ENCODE measurements around the gene ACTR3C. TPM values are rescaled to one million over a fixed set of nuclear protein-coding genes. Genes with fewer than 3 reads are reported as not detected.
"Not testable (repeated sequence)": the region's sequence is repeated elsewhere in the genome, so short reads cannot be mapped to it uniquely, and the experiment has no call there.

Gene ACTR3C
- polyA plus RNA-seq, 1 of the 3 experiments (the other 2 are of a cell fraction): 0.35 TPM

GRCh38 chr7:150313367-150313809, 10.0 kb downstream of the ACTR3C start:
- TF ChIP-seq GABPA (IDR thresholded peaks at IDR 0.05; ENCODE audit: low read depth) (no peak), RFX5 (IDR thresholded peaks at IDR 0.05; ENCODE audit: low read length) (no peak), TEAD4 (IDR thresholded peaks at IDR 0.05; ENCODE audit: borderline replicate concordance, insufficient read depth) (no peak)
- Histone ChIP-seq H3K36me3 (replicated peaks in 1 of 2; ENCODE audit: control insufficient read depth in 1 of 2, insufficient read depth in 2 of 2, low read length in 1 of 2) (no peaks in the 10 kb centered on the region), H3K4me1 (ENCODE audit: control insufficient read depth in 1 of 2, insufficient read depth in 2 of 2, low read depth in 1 of 2, low read length in 1 of 2) (no peaks in the 10 kb centered on the region), H3K79me2 (ENCODE audit: insufficient read depth) (no peaks in the 10 kb centered on the region), H2AFZ (ENCODE audit: low read depth) (no peak overlapping the region), H3F3A (replicated peaks; ENCODE audit: insufficient read depth) (no peaks in the 10 kb centered on the region), H3K9ac (no peak overlapping the region), H3K9me2 (no peaks in the 10 kb centered on the region), H3K27ac (ENCODE audit: low read depth in 2 of 2, low read length in 1 of 2) (no peak overlapping the region), H4K20me1 (ENCODE audit: insufficient read depth) (no peaks in the 10 kb centered on the region), H3K4me2 (no peak overlapping the region), H3K27me3 (ENCODE audit: insufficient read depth) (no peaks in the 10 kb centered on the region; the same call in 1 of the 2 replicates), H3K4me3 (ENCODE audit: low read depth in 2 of 2, low read length in 1 of 2) (no peak overlapping the region), H3K9me3 (no peaks in the 10 kb centered on the region)
- ChIA-PET CTCF (interaction anchor here (0.5 to 1.2 kb wide), 2 partner anchors 9 to 739 kb away, joined by 3 to 4 read pairs; partner anchors contain the start of genes ACTR3C and LRRC61), POLR2A (no interaction called here)
- 65% methylated on average over 3 of the region's 3 CpGs for WGBS (ENCODE audit: low lambda C conversion rate)
- no peak for DNase-seq

- POLR2A ChIA-PET, DNase-seq: not testable (repeated sequence)
These were observed 10.5 kb downstream of the ACTR3C start for GRCh38 chr7:150312649-150313366.

GRCh38 chr7:150311711-150312110, 11.6 kb downstream of the ACTR3C start:
- Histone ChIP-seq H3K4me2 (no peak overlapping the region), H3K27me3 (ENCODE audit: insufficient read depth) (no peaks in the 10 kb centered on the region; the same call in 1 of the 2 replicates), H2AFZ (ENCODE audit: low read depth) (no peak overlapping the region), H4K20me1 (ENCODE audit: insufficient read depth) (no peaks in the 10 kb centered on the region), H3K79me2 (ENCODE audit: insufficient read depth) (no peaks in the 10 kb centered on the region), H3K36me3 (replicated peaks in 1 of 2; ENCODE audit: control insufficient read depth in 1 of 2, insufficient read depth in 2 of 2, low read length in 1 of 2) (no peaks in the 10 kb centered on the region), H3K27ac (ENCODE audit: low read depth in 2 of 2, low read length in 1 of 2) (no peak overlapping the region), H3K4me1 (ENCODE audit: control insufficient read depth in 1 of 2, insufficient read depth in 2 of 2, low read depth in 1 of 2, low read length in 1 of 2) (no peaks in the 10 kb centered on the region), H3K9me2 (no peaks in the 10 kb centered on the region), H3K9ac (no peak overlapping the region), H3K4me3 (ENCODE audit: low read depth in 2 of 2, low read length in 1 of 2) (no peak overlapping the region), H3K9me3 (no peaks in the 10 kb centered on the region), H3F3A (replicated peaks; ENCODE audit: insufficient read depth) (no peaks in the 10 kb centered on the region)
- WGBS (ENCODE audit: low lambda C conversion rate): 72% methylated on average over 5 of the region's 5 CpGs
- ChIA-PET CTCF (interaction anchor here (1.7 kb wide), 1 partner anchor 25 kb away, joined by 4 read pairs; no protein-coding TSS in a partner anchor), POLR2A (no interaction called here)
- TF ChIP-seq NFIC (IDR thresholded peaks at IDR 0.05; ENCODE audit: borderline replicate concordance): no peak
- no peak for DNase-seq

More at GRCh38 chr7:150312649-150313366, 10.5 kb downstream of the ACTR3C start:
- H3K27me3 ChIP-seq (ENCODE audit: insufficient read depth); H3K4me1 ChIP-seq (ENCODE audit: control insufficient read depth in 1 of 2, insufficient read depth in 2 of 2, low read depth in 1 of 2, low read length in 1 of 2); H3K9me3 ChIP-seq; H3K36me3 ChIP-seq (replicated peaks in 1 of 2; ENCODE audit: control insufficient read depth in 1 of 2, insufficient read depth in 2 of 2, low read length in 1 of 2); H3K79me2 ChIP-seq (ENCODE audit: insufficient read depth); H4K20me1 ChIP-seq (ENCODE audit: insufficient read depth); H3K4me2 ChIP-seq; H3K9me2 ChIP-seq; H2AFZ ChIP-seq (ENCODE audit: low read depth); H3K27ac ChIP-seq (ENCODE audit: low read depth in 2 of 2, low read length in 1 of 2); H3F3A ChIP-seq (replicated peaks; ENCODE audit: insufficient read depth); H3K9ac ChIP-seq; H3K4me3 ChIP-seq (ENCODE audit: low read depth in 2 of 2, low read length in 1 of 2): not testable (repeated sequence)
- WGBS (ENCODE audit: low lambda C conversion rate): 56% methylated on average over 7 of the region's 7 CpGs
- peak; percentile 37; the same call in 1 of the 2 replicates for TF ChIP-seq PBX3 (IDR thresholded peaks at IDR 0.05)
- peak; percentile 63 for TF ChIP-seq TCF12 (IDR thresholded peaks at IDR 0.05)
- peak in 1 of 2 experiments; percentile 12; a peak in 1 of 4 replicates for TF ChIP-seq EP300 (IDR thresholded peaks at IDR 0.05; ENCODE audit: borderline replicate concordance in 1 of 2, low read depth in 1 of 2, low read length in 1 of 2)
- peak; percentile 53 for TF ChIP-seq NFIC (IDR thresholded peaks at IDR 0.05; ENCODE audit: borderline replicate concordance)
- CTCF ChIA-PET: interaction anchor here (1.2 to 1.7 kb wide), 2 partner anchors 10 to 26 kb away, joined by 4 read pairs; partner anchors contain the start of genes ACTR3C and LRRC61
